Fibroblast of villous mesenchyme (primary cell): Measurements from ENCODE around the gene NOP58. TPM values are rescaled to one million over a fixed set of nuclear protein-coding genes. Genes with fewer than 3 reads are reported as not detected.

Source experiments
- DNase-seq: peaks from one replicate; pipeline ENCODE4 v3.0.0-alpha.2; 2010; ENCODE audit warnings: low read depth
- H3K4me3 ChIP-seq: 2 replicates; pipeline ENCODE4 v1.5.1; 2011; ENCODE audit warnings: low read depth, mild to moderate bottlenecking, low read length
- CTCF ChIP-seq: IDR thresholded peaks from 2 replicates; pipeline ENCODE4 v1.5.1; 2012; ENCODE audit warnings: low read depth, mild to moderate bottlenecking, low read length; ENCODE audit not compliant: insufficient read depth
- total RNA-seq: library from RNA; depleted of rRNA; stranded (reverse); fragments of >200 nt; gene quantifications from 2 replicates; pipeline ENCODE4 v1.2.3, GENCODE V29; 2012

NOP58 gene
- total RNA-seq, 1 donor: 82.5 TPM

- H3K4me3 ChIP-seq: no peak overlapping the region
- TF ChIP-seq CTCF: peak; percentile 68
- DNase-seq: peak; percentile 80
These were observed 13.4 kb downstream of the NOP58 start for GRCh38 chr2:202278944-202279343.

- no peak overlapping the region for H3K4me3 ChIP-seq
- no peak for DNase-seq
- no peak for TF ChIP-seq CTCF
These were observed 21.0 kb downstream of the NOP58 start for GRCh38 chr2:202286595-202286994.

GRCh38 chr2:202289394-202290204 is 24.0 kb downstream of the NOP58 start:
- DNase-seq: no peak
- H3K4me3 ChIP-seq: no peak overlapping the region
- no peak for TF ChIP-seq CTCF

GRCh38 chr2:202290316-202290715 is 24.8 kb downstream of the NOP58 start:
- no peak overlapping the region for H3K4me3 ChIP-seq
- DNase-seq: peak; percentile 34
- TF ChIP-seq CTCF: no peak

GRCh38 chr2:202290970-202291369 is 25.4 kb downstream of the NOP58 start:
- no peak for DNase-seq
- H3K4me3 ChIP-seq: no peak overlapping the region
- TF ChIP-seq CTCF: no peak

GRCh38 chr2:202299712-202300111 is 34.1 kb downstream of the NOP58 start:
- no peak overlapping the region for H3K4me3 ChIP-seq
- no peak for DNase-seq
- no peak for TF ChIP-seq CTCF

- TF ChIP-seq CTCF: no peak
- no peak overlapping the region for H3K4me3 ChIP-seq
- no peak for DNase-seq
These were observed 40.5 kb downstream of the NOP58 start for GRCh38 chr2:202306034-202306433.
